Activated gamma-delta T cell treated with Interleukin-2 at 50 U/mL for 16 hours (primary cell): ENCODE measurements around the gene GLYATL2.

Experiments used
- DNase-seq: peaks from one replicate; pipeline ENCODE4 v3.0.0-alpha.2; 2020

GLYATL2 gene

GRCh38 chr11:58796333-58796732, 48.2 kb downstream of the GLYATL2 start:
- DNase-seq = no peak

- peak; percentile 13 for DNase-seq
Observed at GRCh38 chr11:58788355-58789023, 56.0 kb downstream of the GLYATL2 start.

DNA sequence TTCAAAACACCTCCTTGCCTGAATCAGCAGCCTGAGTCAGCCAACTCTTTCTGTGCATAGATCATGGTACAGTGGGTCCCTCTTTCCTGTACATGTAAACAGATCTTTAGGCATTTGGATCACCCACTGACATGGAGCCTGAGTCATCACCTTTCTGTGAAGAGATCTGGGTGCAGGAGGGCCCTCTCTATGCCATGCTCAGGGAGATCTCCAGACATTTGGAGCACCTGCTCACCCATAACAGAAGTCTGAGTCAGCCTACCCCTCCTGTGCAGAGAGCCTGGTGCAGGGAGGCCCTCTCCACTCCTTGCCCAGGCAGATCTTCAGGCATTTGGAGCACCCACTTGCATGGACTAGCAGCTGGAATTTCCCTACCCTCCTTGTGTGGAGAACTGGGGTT, 56.6 kb downstream of the GLYATL2 start:
- no peak for DNase-seq

- no peak for DNase-seq
Observed at GRCh38 chr11:58786693-58787092, 57.8 kb downstream of the GLYATL2 start.

- no peak for DNase-seq
Observed at GRCh38 chr11:58784995-58785394, 59.5 kb downstream of the GLYATL2 start.
